Measurements from ENCODE around the gene ATP8B3. TPM values are rescaled to one million over a fixed set of nuclear protein-coding genes. Genes with fewer than 3 reads are reported as not detected.
A peak's percentile ranks its signal among the peaks of the same experiment; 100 is the strongest.

ATP8B3 gene
- polyA plus RNA-seq, 2 of the 4 experiments (the other 2 are of a cell fraction): 2.7 to 3.9 TPM

GRCh38 chr19:1855040-1855827, 43.2 kb upstream of the ATP8B3 start:
- CTCF ChIA-PET: interaction anchor here (0.8 to 7.4 kb wide), 3 partner anchors 9 to 27 kb away, joined by 4 to 60 read pairs (median 5); no protein-coding TSS in a partner anchor
- peak overlapping the region; percentile 31; the same call in 2 of the 3 replicates for H3K4me3 ChIP-seq

GRCh38 chr19:1854542-1855039, 42.5 kb upstream of the ATP8B3 start:
- H3K4me3 ChIP-seq: peak overlapping the region; percentile 30; the same call in 2 of the 3 replicates
- CTCF ChIA-PET: interaction anchor here (0.8 to 7.4 kb wide), 4 partner anchors 10 to 27 kb away, joined by 4 to 60 read pairs (median 6); no protein-coding TSS in a partner anchor

More at GRCh38 chr19:1855040-1855827, 43.2 kb upstream of the ATP8B3 start:
- no peak for FAIRE-seq
- peak overlapping the region; percentile 99 for H3K4me2 ChIP-seq
- peak; percentile 51 to 80 for ATAC-seq
- peaks cover 77% of the 10 kb centered on the region for H3K4me1 ChIP-seq
- POLR2A ChIA-PET: interaction anchor here (0.6 to 1.0 kb wide), 5 partner anchors 9 to 611 kb away, joined by 3 to 4 read pairs (median 3); no protein-coding TSS in a partner anchor
- H3K27ac ChIP-seq: peak overlapping the region; percentile 85 to 100
- WGBS (ENCODE audit: missing lambda C conversion rate): 2% methylated on average over 6 of the region's 33 CpGs
- DNase-seq (ENCODE audit: low read depth in 1 of 2, low spot score in 1 of 2): peak; percentile 70 to 91
- TF ChIP-seq MAFK (IDR thresholded peaks at IDR 0.05; ENCODE audit: partially characterized antibody) (no peak), MYC (IDR thresholded peaks at IDR 0.05; ENCODE audit: borderline replicate concordance, low read length) (0 out of 2 replicates have a peak, but pooled peaks have one; percentile 45)
- H3K9me3 ChIP-seq: no peaks in the 10 kb centered on the region

GRCh38 chr19:1854039-1854541, 42.0 kb upstream of the ATP8B3 start:
- 60% methylated on average over 2 of the region's 16 CpGs for WGBS (ENCODE audit: missing lambda C conversion rate)
- TF ChIP-seq SMC3 (IDR thresholded peaks at IDR 0.05): no peak
- TF ChIP-seq JUNB (IDR thresholded peaks at IDR 0.05): no peak
- TF ChIP-seq POLR2A (IDR thresholded peaks at IDR 0.05; ENCODE audit: low read length): no peak
- TF ChIP-seq POLR2AphosphoS2 (conservative IDR thresholded peaks at IDR 0.05; ENCODE audit: low read length): no peak
- no peak for TF ChIP-seq TFCP2L1 (CRISPR knock-in tag; IDR thresholded peaks at IDR 0.05)
- no peak for TF ChIP-seq MAZ (IDR thresholded peaks at IDR 0.05; ENCODE audit: borderline replicate concordance, low read depth, low read length)
- TF ChIP-seq SREBF2 (IDR thresholded peaks at IDR 0.05): no peak
- TF ChIP-seq NR3C1 (IDR thresholded peaks at IDR 0.05): no peak
- POLR2A ChIA-PET: no interaction called here
- FAIRE-seq (no peak), ATAC-seq (no peak), DNase-seq (ENCODE audit: low read depth in 1 of 2, low spot score in 1 of 2) (no peak)
- peaks cover 66% of the 10 kb centered on the region for H3K4me1 ChIP-seq
- H3K9me3 ChIP-seq: no peaks in the 10 kb centered on the region
- CTCF ChIA-PET: interaction anchor here (0.8 to 7.4 kb wide), 7 partner anchors 10 to 28 kb away, joined by 4 to 60 read pairs (median 5); no protein-coding TSS in a partner anchor
- no peak overlapping the region for H3K4me3 ChIP-seq
- peak overlapping the region; percentile 68 to 100 for H3K27ac ChIP-seq
- H3K4me2 ChIP-seq: peak overlapping the region; percentile 99

More at GRCh38 chr19:1854542-1855039, 42.5 kb upstream of the ATP8B3 start:
- Histone ChIP-seq H3K4me2 (peak overlapping the region; percentile 99), H3K9me3 (no peaks in the 10 kb centered on the region), H3K27ac (peak overlapping the region; percentile 85 to 100), H3K4me1 (peaks cover 71% of the 10 kb centered on the region)
- POLR2A ChIA-PET: interaction anchor here (0.6 to 1.0 kb wide), 4 partner anchors 11 to 610 kb away, joined by 3 to 4 read pairs (median 4); no protein-coding TSS in a partner anchor
- ATAC-seq: no peak
- no peak for TF ChIP-seq MAFK (IDR thresholded peaks at IDR 0.05; ENCODE audit: partially characterized antibody)
- no peak for DNase-seq (ENCODE audit: low read depth in 1 of 2, low spot score in 1 of 2)
- 53% methylated on average over 15 of the region's 37 CpGs for WGBS (ENCODE audit: missing lambda C conversion rate)
- no peak for FAIRE-seq

- Histone ChIP-seq H3K4me1 (peaks cover 60% of the 10 kb centered on the region), H3K27ac (peak overlapping the region; percentile 68 to 100), H3K9me3 (no peaks in the 10 kb centered on the region), H3K4me3 (no peak overlapping the region), H3K4me2 (peak overlapping the region; percentile 99)
- ATAC-seq (peak; percentile 16 to 46; a peak in 5 of 6 replicates), FAIRE-seq (no peak), DNase-seq (ENCODE audit: low read depth in 1 of 2, low spot score in 1 of 2) (peak; percentile 65 to 89)
- 3% methylated on average over 15 of the region's 27 CpGs for WGBS (ENCODE audit: missing lambda C conversion rate)
- ChIA-PET CTCF (interaction anchor here (0.6 to 7.4 kb wide), 6 partner anchors 10 to 394 kb away, joined by 3 to 60 read pairs (median 5); no protein-coding TSS in a partner anchor), POLR2A (no interaction called here)
- peak; percentile 57 for TF ChIP-seq CTCF (IDR thresholded peaks at IDR 0.05)
- no peak for TF ChIP-seq TP53 (CRISPR knock-in tag; IDR thresholded peaks at IDR 0.05)
- peak; percentile 89 for TF ChIP-seq USF2 (IDR thresholded peaks at IDR 0.05)
- TF ChIP-seq MAX (IDR thresholded peaks at IDR 0.05): peak; percentile 51; the same call in 1 of the 2 replicates
- TF ChIP-seq HDAC2 (IDR thresholded peaks at IDR 0.05): no peak
- TF ChIP-seq ATOH8 (CRISPR knock-in tag; IDR thresholded peaks at IDR 0.05; ENCODE audit: low read depth): no peak
- no peak for TF ChIP-seq NR3C1 (IDR thresholded peaks at IDR 0.05)
- TF ChIP-seq POLR2A (IDR thresholded peaks at IDR 0.05; ENCODE audit: low read length): no peak
- no peak for TF ChIP-seq HMGXB4 (CRISPR knock-in tag; IDR thresholded peaks at IDR 0.05; ENCODE audit: borderline replicate concordance)
- 0 out of 2 replicates have a peak, but pooled peaks have one; percentile 42 for TF ChIP-seq HOXB5 (CRISPR knock-in tag; IDR thresholded peaks at IDR 0.05)
Measured at GRCh38 chr19:1853295-1854038, 41.4 kb upstream of the ATP8B3 start.
